GM12891 (cell line): ENCODE data around the gene DTWD2.

Experiments used
- PAX5 ChIP-seq: IDR thresholded peaks from 2 replicates; pipeline ENCODE4 v1.6.1; 2011; ENCODE audit warnings: low read length, moderate library complexity, mild to moderate bottlenecking; ENCODE audit not compliant: insufficient read depth, severe bottlenecking
- POLR2A ChIP-seq: IDR thresholded peaks from 2 replicates; pipeline ENCODE4 v1.6.1; 2011; ENCODE audit warnings: low read depth, low read length, control low read depth
- POLR2AphosphoS5 ChIP-seq: IDR thresholded peaks from 2 replicates; pipeline ENCODE4 v1.6.1; 2011; ENCODE audit warnings: low read depth, low read length, control low read depth
- SPI1 ChIP-seq: IDR thresholded peaks from 2 replicates; pipeline ENCODE4 v1.6.1; 2011; ENCODE audit warnings: low read depth, low read length, control low read depth
- TAF1 ChIP-seq: IDR thresholded peaks from 2 replicates; pipeline ENCODE4 v1.6.1; 2011; ENCODE audit warnings: low read depth, low read length, control low read depth

GRCh38 chr5:118953652-118954005, 34.7 kb downstream of the DTWD2 start:
- no peak for TF ChIP-seq POLR2A
- TF ChIP-seq POLR2AphosphoS5, result no peak
- no peak for TF ChIP-seq TAF1
- TF ChIP-seq SPI1, result no peak
- TF ChIP-seq PAX5, result no peak
